ENCODE data around the gene GPR119. TPM values are rescaled to one million over a fixed set of nuclear protein-coding genes. Genes with fewer than 3 reads are reported as not detected.
A peak's percentile ranks its signal among the peaks of the same experiment; 100 is the strongest.
"Not testable (repeated sequence)": the region's sequence is repeated elsewhere in the genome, so short reads cannot be mapped to it uniquely, and the experiment has no call there.

GPR119 gene
- polyA plus RNA-seq, 1 donor: not detected

GRCh38 chrX:130339408-130340222, 45.9 kb downstream of the GPR119 start, which contains the start of gene SLC25A14:
Gene SLC25A14, plus strand, starts transcription at chrX:130339919. Its CDS starts 360 bp downstream, at chrX:130340279.
- peak; percentile 71 for DNase-seq

- DNase-seq: not testable (repeated sequence)
Observed at GRCh38 chrX:130338869-130339268, 46.6 kb downstream of the GPR119 start.

GRCh38 chrX:130336531-130336930, 48.9 kb downstream of the GPR119 start:
- DNase-seq: no peak

Other genes with a start within 250 kb of the GPR119 start
- 100 TPM for gene AIFM1, start 219.8 kb downstream of the GPR119 start, polyA plus RNA-seq (ENCODE audit: insufficient read length)
- gene RAB33A, start 213.7 kb downstream of the GPR119 start, polyA plus RNA-seq (ENCODE audit: insufficient read length): 0.52 TPM
- 10.2 TPM for gene ZNF280C, start 116.8 kb downstream of the GPR119 start, polyA plus RNA-seq (ENCODE audit: insufficient read length)
- 35.2 TPM for gene SLC25A14, start 45.8 kb downstream of the GPR119 start, polyA plus RNA-seq (ENCODE audit: insufficient read length)
- gene RBMX2, start 16.3 kb upstream of the GPR119 start, polyA plus RNA-seq (ENCODE audit: insufficient read length): 35.9 TPM